ENCODE results near the gene APOL3.

The APOL3 gene

GRCh38 chr22:36197514-36198146, 37.1 kb upstream of the APOL3 start:
- Histone ChIP-seq H3K4me3 (ENCODE audit: insufficient read length, low read depth) (no peak overlapping the region), H3K9me3 (ENCODE audit: insufficient read depth, low read length) (no peaks in the 10 kb centered on the region), H3K27me3 (ENCODE audit: insufficient read depth, insufficient read length) (no peaks in the 10 kb centered on the region), H3K9ac (ENCODE audit: insufficient read length, low read depth) (no peak overlapping the region), H3K36me3 (ENCODE audit: insufficient read depth, insufficient read length, low read length) (no peaks in the 10 kb centered on the region), H3K4me1 (ENCODE audit: insufficient read depth, insufficient read length) (no peaks in the 10 kb centered on the region)
- no peak for DNase-seq (ENCODE audit: low read depth, low spot score)
- no peak for TF ChIP-seq YY1 (IDR thresholded peaks at IDR 0.05; ENCODE audit: insufficient read depth, insufficient read length)
- no peak for TF ChIP-seq ZNF274 (IDR thresholded peaks at IDR 0.05; ENCODE audit: low read depth, low read length)
- TF ChIP-seq SUZ12 (IDR thresholded peaks at IDR 0.05; ENCODE audit: extremely low read depth, insufficient read depth, insufficient read length) = no peak

GRCh38 chr22:36197065-36197440, 36.5 kb upstream of the APOL3 start:
- Histone ChIP-seq H3K4me3 (ENCODE audit: insufficient read length, low read depth) (no peak overlapping the region), H3K36me3 (ENCODE audit: insufficient read depth, insufficient read length, low read length) (no peaks in the 10 kb centered on the region), H3K27me3 (ENCODE audit: insufficient read depth, insufficient read length) (no peaks in the 10 kb centered on the region), H3K4me1 (ENCODE audit: insufficient read depth, insufficient read length) (no peaks in the 10 kb centered on the region), H3K9ac (ENCODE audit: insufficient read length, low read depth) (no peak overlapping the region), H3K9me3 (ENCODE audit: insufficient read depth, low read length) (no peaks in the 10 kb centered on the region)
- TF ChIP-seq YY1 (IDR thresholded peaks at IDR 0.05; ENCODE audit: insufficient read depth, insufficient read length) (no peak), SUZ12 (IDR thresholded peaks at IDR 0.05; ENCODE audit: extremely low read depth, insufficient read depth, insufficient read length) (no peak), ZNF274 (IDR thresholded peaks at IDR 0.05; ENCODE audit: low read depth, low read length) (no peak)
- DNase-seq (ENCODE audit: low read depth, low spot score) = peak; percentile 54

DNA sequence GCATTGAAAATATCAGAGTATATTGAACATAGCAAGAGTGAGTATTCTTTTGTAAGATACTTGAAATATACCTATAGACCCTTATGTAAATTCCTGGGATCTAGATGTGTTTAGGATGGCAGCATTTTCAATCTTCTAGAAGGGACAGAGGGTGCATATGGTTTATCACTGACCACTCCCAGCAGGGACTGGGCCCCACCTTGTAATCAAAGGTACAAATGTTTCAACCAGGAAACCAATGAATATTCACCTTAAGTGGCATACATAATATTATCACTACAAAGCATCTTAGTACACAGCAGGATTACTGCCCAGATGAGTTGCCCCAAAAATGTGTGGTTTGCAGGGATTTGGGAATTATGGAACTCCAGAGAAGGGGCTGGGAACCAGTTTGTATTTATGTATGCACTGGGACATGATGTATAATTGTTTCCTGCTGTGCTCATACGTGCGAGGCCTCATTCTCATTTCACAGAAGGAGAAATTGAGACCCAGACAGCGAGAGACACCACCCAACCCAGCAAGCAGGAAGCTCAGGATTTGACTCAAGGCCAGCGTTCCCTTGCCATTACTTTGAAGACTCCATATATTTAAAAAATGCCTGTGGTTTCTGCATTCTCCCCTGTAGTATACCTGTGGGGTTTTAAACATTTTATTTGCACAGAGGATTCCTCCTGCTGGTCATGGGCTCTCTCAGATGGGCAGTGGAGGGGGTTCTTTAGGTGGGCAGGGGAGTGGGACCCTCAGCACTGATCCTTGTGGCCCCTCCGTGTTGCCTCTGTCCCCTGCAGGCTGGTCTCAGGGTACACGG, 35.9 kb upstream of the APOL3 start:
- Histone ChIP-seq H3K4me1 (ENCODE audit: insufficient read depth, insufficient read length) (no peaks in the 10 kb centered on the region), H3K4me3 (ENCODE audit: insufficient read length, low read depth) (no peak overlapping the region), H3K9me3 (ENCODE audit: insufficient read depth, low read length) (no peaks in the 10 kb centered on the region), H3K36me3 (ENCODE audit: insufficient read depth, insufficient read length, low read length) (no peaks in the 10 kb centered on the region), H3K9ac (ENCODE audit: insufficient read length, low read depth) (no peak overlapping the region), H3K27me3 (ENCODE audit: insufficient read depth, insufficient read length) (no peaks in the 10 kb centered on the region)
- no peak for DNase-seq (ENCODE audit: low read depth, low spot score)
- TF ChIP-seq YY1 (IDR thresholded peaks at IDR 0.05; ENCODE audit: insufficient read depth, insufficient read length) (no peak), SUZ12 (IDR thresholded peaks at IDR 0.05; ENCODE audit: extremely low read depth, insufficient read depth, insufficient read length) (no peak), ZNF274 (IDR thresholded peaks at IDR 0.05; ENCODE audit: low read depth, low read length) (no peak)

GRCh38 chr22:36194971-36195370, 34.4 kb upstream of the APOL3 start:
- DNase-seq (ENCODE audit: low read depth, low spot score) = peak; percentile 43
- 0 out of 2 replicates have a peak, but pooled peaks cover 5% of the 10 kb centered on the region for H3K9me3 ChIP-seq (ENCODE audit: insufficient read depth, low read length)
- H3K4me1 ChIP-seq (ENCODE audit: insufficient read depth, insufficient read length) = no peaks in the 10 kb centered on the region
- no peaks in the 10 kb centered on the region for H3K27me3 ChIP-seq (ENCODE audit: insufficient read depth, insufficient read length)
- no peak overlapping the region for H3K9ac ChIP-seq (ENCODE audit: insufficient read length, low read depth)
- no peaks in the 10 kb centered on the region for H3K36me3 ChIP-seq (ENCODE audit: insufficient read depth, insufficient read length, low read length)
- TF ChIP-seq ZNF274 (IDR thresholded peaks at IDR 0.05; ENCODE audit: low read depth, low read length) (no peak), YY1 (IDR thresholded peaks at IDR 0.05; ENCODE audit: insufficient read depth, insufficient read length) (no peak), SUZ12 (IDR thresholded peaks at IDR 0.05; ENCODE audit: extremely low read depth, insufficient read depth, insufficient read length) (no peak)
- no peak overlapping the region for H3K4me3 ChIP-seq (ENCODE audit: insufficient read length, low read depth)

- H3K9ac ChIP-seq (ENCODE audit: insufficient read length, low read depth) = no peak overlapping the region
- DNase-seq (ENCODE audit: low read depth, low spot score) = no peak
- H3K9me3 ChIP-seq (ENCODE audit: insufficient read depth, low read length) = 0 out of 2 replicates have a peak, but pooled peaks cover 5% of the 10 kb centered on the region
- H3K4me1 ChIP-seq (ENCODE audit: insufficient read depth, insufficient read length) = no peaks in the 10 kb centered on the region
- H3K36me3 ChIP-seq (ENCODE audit: insufficient read depth, insufficient read length, low read length) = no peaks in the 10 kb centered on the region
- H3K27me3 ChIP-seq (ENCODE audit: insufficient read depth, insufficient read length) = no peaks in the 10 kb centered on the region
- H3K4me3 ChIP-seq (ENCODE audit: insufficient read length, low read depth) = no peak overlapping the region
- TF ChIP-seq ZNF274 (IDR thresholded peaks at IDR 0.05; ENCODE audit: low read depth, low read length) = no peak
- no peak for TF ChIP-seq SUZ12 (IDR thresholded peaks at IDR 0.05; ENCODE audit: extremely low read depth, insufficient read depth, insufficient read length)
- TF ChIP-seq YY1 (IDR thresholded peaks at IDR 0.05; ENCODE audit: insufficient read depth, insufficient read length) = no peak
These were observed 33.8 kb upstream of the APOL3 start for GRCh38 chr22:36194385-36194784.

DNA sequence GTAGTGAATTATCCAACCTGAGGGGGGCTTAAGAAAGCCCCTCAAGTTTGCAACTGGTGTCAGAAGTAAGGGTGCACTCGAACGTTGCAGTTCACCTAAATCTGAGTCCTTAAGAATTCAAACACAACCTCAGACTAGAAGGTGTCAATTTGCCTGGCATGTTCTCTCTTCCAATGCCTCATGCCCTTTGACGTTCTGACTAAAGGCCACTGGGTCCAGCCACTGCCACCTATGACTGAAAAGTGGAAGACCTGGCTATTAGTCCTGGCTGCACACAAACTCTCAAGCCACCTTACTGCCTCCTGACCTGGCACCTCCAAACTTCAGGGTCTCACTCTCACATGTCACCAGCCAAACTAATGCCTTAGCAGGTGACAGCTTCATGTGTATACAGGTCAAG, 33.0 kb upstream of the APOL3 start:
- H3K4me1 ChIP-seq (ENCODE audit: insufficient read depth, insufficient read length) = no peaks in the 10 kb centered on the region
- H3K27me3 ChIP-seq (ENCODE audit: insufficient read depth, insufficient read length) = no peaks in the 10 kb centered on the region
- H3K9ac ChIP-seq (ENCODE audit: insufficient read length, low read depth) = no peak overlapping the region
- TF ChIP-seq YY1 (IDR thresholded peaks at IDR 0.05; ENCODE audit: insufficient read depth, insufficient read length) (no peak), ZNF274 (IDR thresholded peaks at IDR 0.05; ENCODE audit: low read depth, low read length) (no peak), SUZ12 (IDR thresholded peaks at IDR 0.05; ENCODE audit: extremely low read depth, insufficient read depth, insufficient read length) (no peak)
- DNase-seq (ENCODE audit: low read depth, low spot score) = no peak
- no peaks in the 10 kb centered on the region for H3K36me3 ChIP-seq (ENCODE audit: insufficient read depth, insufficient read length, low read length)
- H3K4me3 ChIP-seq (ENCODE audit: insufficient read length, low read depth) = no peak overlapping the region
- H3K9me3 ChIP-seq (ENCODE audit: insufficient read depth, low read length) = 0 out of 2 replicates have a peak, but pooled peaks cover 5% of the 10 kb centered on the region

DNA sequence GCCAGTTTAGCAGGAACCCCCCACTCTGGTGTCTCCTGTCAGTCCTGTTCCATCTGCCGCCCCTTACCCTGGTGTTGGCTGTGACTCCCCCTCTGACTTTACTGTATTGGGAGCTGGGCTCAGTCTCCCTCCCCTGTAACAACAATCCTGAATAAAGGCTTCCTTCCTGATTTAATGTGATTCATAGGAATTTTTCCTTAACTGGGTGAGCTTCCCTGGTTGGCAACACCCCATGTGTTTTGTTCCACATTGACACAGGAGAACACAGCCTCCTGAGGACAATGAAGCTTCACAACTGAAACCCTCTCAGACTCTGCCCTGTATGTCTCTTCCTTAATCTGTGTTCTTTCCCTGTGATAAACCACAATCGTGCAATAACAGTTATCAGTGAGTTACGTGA, 32.6 kb upstream of the APOL3 start:
- DNase-seq (ENCODE audit: low read depth, low spot score) = no peak
- Histone ChIP-seq H3K4me1 (ENCODE audit: insufficient read depth, insufficient read length) (no peaks in the 10 kb centered on the region), H3K9ac (ENCODE audit: insufficient read length, low read depth) (no peak overlapping the region), H3K27me3 (ENCODE audit: insufficient read depth, insufficient read length) (no peaks in the 10 kb centered on the region), H3K36me3 (ENCODE audit: insufficient read depth, insufficient read length, low read length) (no peaks in the 10 kb centered on the region), H3K4me3 (ENCODE audit: insufficient read length, low read depth) (no peak overlapping the region), H3K9me3 (ENCODE audit: insufficient read depth, low read length) (0 out of 2 replicates have a peak, but pooled peaks cover 5% of the 10 kb centered on the region)
- TF ChIP-seq SUZ12 (IDR thresholded peaks at IDR 0.05; ENCODE audit: extremely low read depth, insufficient read depth, insufficient read length) = no peak
- TF ChIP-seq YY1 (IDR thresholded peaks at IDR 0.05; ENCODE audit: insufficient read depth, insufficient read length) = no peak
- no peak for TF ChIP-seq ZNF274 (IDR thresholded peaks at IDR 0.05; ENCODE audit: low read depth, low read length)
